ENCODE data around the gene TRAPPC2L.

TRAPPC2L gene

GRCh38 chr16:88846088-88846487, 10.8 kb upstream of the TRAPPC2L start:
- H3K9ac ChIP-seq (ENCODE audit: low read length) = no peak overlapping the region
- H2BK120ac ChIP-seq (ENCODE audit: insufficient read depth, low read length, poor library complexity) = no peak overlapping the region
- no CpG with 5 or more reads among the region's 9 CpGs for WGBS (ENCODE audit: extremely low coverage, insufficient coverage, insufficient read length)

DNA sequence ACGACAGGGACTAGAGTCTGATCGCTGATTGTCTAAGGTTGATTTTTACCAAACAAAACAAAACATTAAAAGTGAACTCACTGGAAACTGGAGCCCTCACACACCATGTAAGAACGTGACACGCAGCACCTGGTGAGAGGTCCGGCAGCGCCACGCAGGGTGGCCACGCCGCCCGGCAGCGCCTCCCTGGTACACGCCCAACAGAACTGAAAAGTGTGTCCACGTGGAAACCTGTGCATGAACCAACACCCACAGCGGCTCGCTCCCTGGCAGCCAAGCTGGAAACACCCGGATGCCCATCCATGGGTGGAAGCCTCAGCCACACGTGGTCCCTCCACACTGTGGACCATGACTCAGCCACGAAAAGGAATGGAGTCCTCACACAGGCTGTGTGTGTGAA, 9.3 kb upstream of the TRAPPC2L start:
- no peaks in the 10 kb centered on the region for H3K9me3 ChIP-seq (ENCODE audit: insufficient read depth, low read depth, low read length)
- H2BK12ac ChIP-seq (ENCODE audit: low read length) = no peak overlapping the region

More at GRCh38 chr16:88846088-88846487, 10.8 kb upstream of the TRAPPC2L start:
- Histone ChIP-seq H4K12ac (ENCODE audit: low read depth, low read length) (no peak overlapping the region), H3K23ac (ENCODE audit: low read length) (no peak overlapping the region), H3K36me3 (ENCODE audit: control insufficient read depth in 1 of 2, insufficient read depth in 2 of 2, low read length in 2 of 2) (peaks cover 18 to 34% of the 10 kb centered on the region in 2 experiments), H3K27me3 (ENCODE audit: insufficient read depth, low read length) (no peaks in the 10 kb centered on the region), H3K27ac (ENCODE audit: low read depth, low read length) (no peak overlapping the region), H3K4ac (ENCODE audit: low read depth, low read length) (no peak overlapping the region), H2AK5ac (ENCODE audit: low read length) (no peak overlapping the region), H3K79me1 (ENCODE audit: low read length) (no peaks in the 10 kb centered on the region), H3K79me2 (ENCODE audit: control insufficient read depth, insufficient read depth, low read length, poor library complexity) (no peaks in the 10 kb centered on the region), H2BK12ac (ENCODE audit: low read length) (no peak overlapping the region), H4K8ac (ENCODE audit: low read depth, low read length) (no peak overlapping the region), H4K91ac (ENCODE audit: low read depth, low read length) (no peak overlapping the region), H2BK5ac (ENCODE audit: low read depth, low read length, poor library complexity) (no peak overlapping the region), H3K4me1 (ENCODE audit: control insufficient read depth in 1 of 2, insufficient read depth in 2 of 2, low read length in 2 of 2) (no peaks in the 10 kb centered on the region), H3K4me3 (ENCODE audit: low read depth, low read length) (no peak overlapping the region), H3K4me2 (ENCODE audit: low read length) (no peak overlapping the region), H2AFZ (ENCODE audit: insufficient read depth, low read length, poor library complexity) (no peak overlapping the region), H3K9me3 (ENCODE audit: insufficient read depth, low read depth, low read length) (no peaks in the 10 kb centered on the region), H3K18ac (ENCODE audit: low read length) (no peak overlapping the region), H3K14ac (ENCODE audit: low read length) (no peak overlapping the region)
- no peak for DNase-seq

GRCh38 chr16:88848557-88848956, 8.4 kb upstream of the TRAPPC2L start:
- no peak overlapping the region for H2BK12ac ChIP-seq (ENCODE audit: low read length)
- H3K27me3 ChIP-seq (ENCODE audit: insufficient read depth, low read length) = no peaks in the 10 kb centered on the region
- H4K8ac ChIP-seq (ENCODE audit: low read depth, low read length) = no peak overlapping the region
- H4K12ac ChIP-seq (ENCODE audit: low read depth, low read length) = no peak overlapping the region
- H3K4ac ChIP-seq (ENCODE audit: low read depth, low read length) = no peak overlapping the region
- no peak overlapping the region for H3K27ac ChIP-seq (ENCODE audit: low read depth, low read length)
- no peak overlapping the region for H3K4me2 ChIP-seq (ENCODE audit: low read length)
- H3K18ac ChIP-seq (ENCODE audit: low read length) = no peak overlapping the region
- peaks cover 23 to 25% of the 10 kb centered on the region in 2 experiments for H3K36me3 ChIP-seq (ENCODE audit: control insufficient read depth in 1 of 2, insufficient read depth in 2 of 2, low read length in 2 of 2)
- H2AK5ac ChIP-seq (ENCODE audit: low read length) = no peak overlapping the region
- no peak overlapping the region for H3K23ac ChIP-seq (ENCODE audit: low read length)
- no peak overlapping the region for H3K9ac ChIP-seq (ENCODE audit: low read length)
- no peak overlapping the region for H2BK120ac ChIP-seq (ENCODE audit: insufficient read depth, low read length, poor library complexity)
- no CpG with 5 or more reads among the region's 21 CpGs for WGBS (ENCODE audit: extremely low coverage, insufficient coverage, insufficient read length)
- H3K4me1 ChIP-seq (ENCODE audit: control insufficient read depth in 1 of 2, insufficient read depth in 2 of 2, low read length in 2 of 2) = no peaks in the 10 kb centered on the region
- no peak overlapping the region for H3K14ac ChIP-seq (ENCODE audit: low read length)
- H3K9me3 ChIP-seq (ENCODE audit: insufficient read depth, low read depth, low read length) = no peaks in the 10 kb centered on the region
- no peak overlapping the region for H4K91ac ChIP-seq (ENCODE audit: low read depth, low read length)
- H3K79me1 ChIP-seq (ENCODE audit: low read length) = no peaks in the 10 kb centered on the region
- no peak for DNase-seq
- H2BK5ac ChIP-seq (ENCODE audit: low read depth, low read length, poor library complexity) = no peak overlapping the region
- no peak overlapping the region for H3K4me3 ChIP-seq (ENCODE audit: low read depth, low read length)
- H3K79me2 ChIP-seq (ENCODE audit: control insufficient read depth, insufficient read depth, low read length, poor library complexity) = no peaks in the 10 kb centered on the region
- no peak overlapping the region for H2AFZ ChIP-seq (ENCODE audit: insufficient read depth, low read length, poor library complexity)

More for the DNA sequence above, 9.3 kb upstream of the TRAPPC2L start:
- H3K27me3 ChIP-seq (ENCODE audit: insufficient read depth, low read length) = no peaks in the 10 kb centered on the region
- H4K12ac ChIP-seq (ENCODE audit: low read depth, low read length) = no peak overlapping the region
- H2BK5ac ChIP-seq (ENCODE audit: low read depth, low read length, poor library complexity) = no peak overlapping the region
- no peak for DNase-seq
- H3K4ac ChIP-seq (ENCODE audit: low read depth, low read length) = no peak overlapping the region
- H3K36me3 ChIP-seq (ENCODE audit: control insufficient read depth in 1 of 2, insufficient read depth in 2 of 2, low read length in 2 of 2) = peaks cover 23 to 32% of the 10 kb centered on the region in 2 experiments
- H3K4me1 ChIP-seq (ENCODE audit: control insufficient read depth in 1 of 2, insufficient read depth in 2 of 2, low read length in 2 of 2) = no peaks in the 10 kb centered on the region
- H3K9ac ChIP-seq (ENCODE audit: low read length) = no peak overlapping the region
- no peak overlapping the region for H3K23ac ChIP-seq (ENCODE audit: low read length)
- no peak overlapping the region for H2AK5ac ChIP-seq (ENCODE audit: low read length)
- H3K4me2 ChIP-seq (ENCODE audit: low read length) = no peak overlapping the region
- H3K79me2 ChIP-seq (ENCODE audit: control insufficient read depth, insufficient read depth, low read length, poor library complexity) = no peaks in the 10 kb centered on the region
- H3K4me3 ChIP-seq (ENCODE audit: low read depth, low read length) = no peak overlapping the region
- no peaks in the 10 kb centered on the region for H3K79me1 ChIP-seq (ENCODE audit: low read length)
- H4K8ac ChIP-seq (ENCODE audit: low read depth, low read length) = no peak overlapping the region
- H3K27ac ChIP-seq (ENCODE audit: low read depth, low read length) = no peak overlapping the region
- no peak overlapping the region for H3K14ac ChIP-seq (ENCODE audit: low read length)
- no peak overlapping the region for H4K91ac ChIP-seq (ENCODE audit: low read depth, low read length)
- WGBS (ENCODE audit: extremely low coverage, insufficient coverage, insufficient read length) = no CpG with 5 or more reads among the region's 18 CpGs
- H3K18ac ChIP-seq (ENCODE audit: low read length) = no peak overlapping the region
- H2AFZ ChIP-seq (ENCODE audit: insufficient read depth, low read length, poor library complexity) = no peak overlapping the region
- no peak overlapping the region for H2BK120ac ChIP-seq (ENCODE audit: insufficient read depth, low read length, poor library complexity)

GRCh38 chr16:88850531-88851199, 6.3 kb upstream of the TRAPPC2L start:
- H3K9me3 ChIP-seq (ENCODE audit: insufficient read depth, low read depth, low read length) = no peaks in the 10 kb centered on the region
- no peak for DNase-seq
- peaks cover 1% of the 10 kb centered on the region in 2 experiments for H3K4me1 ChIP-seq (ENCODE audit: control insufficient read depth in 1 of 2, insufficient read depth in 2 of 2, low read length in 2 of 2)
- H2BK12ac ChIP-seq (ENCODE audit: low read length) = no peak overlapping the region
- H2AK5ac ChIP-seq (ENCODE audit: low read length) = no peak overlapping the region
- H4K12ac ChIP-seq (ENCODE audit: low read depth, low read length) = no peak overlapping the region
- H2BK5ac ChIP-seq (ENCODE audit: low read depth, low read length, poor library complexity) = no peak overlapping the region
- H4K91ac ChIP-seq (ENCODE audit: low read depth, low read length) = no peak overlapping the region
- no peak overlapping the region for H2AFZ ChIP-seq (ENCODE audit: insufficient read depth, low read length, poor library complexity)
- no peak overlapping the region for H3K4ac ChIP-seq (ENCODE audit: low read depth, low read length)
- WGBS (ENCODE audit: extremely low coverage, insufficient coverage, insufficient read length) = no CpG with 5 or more reads among the region's 33 CpGs
- no peaks in the 10 kb centered on the region for H3K79me2 ChIP-seq (ENCODE audit: control insufficient read depth, insufficient read depth, low read length, poor library complexity)
- no peak overlapping the region for H3K18ac ChIP-seq (ENCODE audit: low read length)
- no peak overlapping the region for H3K14ac ChIP-seq (ENCODE audit: low read length)
- no peak overlapping the region for H3K4me3 ChIP-seq (ENCODE audit: low read depth, low read length)
- H3K79me1 ChIP-seq (ENCODE audit: low read length) = no peaks in the 10 kb centered on the region
- peaks cover 27 to 30% of the 10 kb centered on the region in 2 experiments for H3K36me3 ChIP-seq (ENCODE audit: control insufficient read depth in 1 of 2, insufficient read depth in 2 of 2, low read length in 2 of 2)
- H3K27me3 ChIP-seq (ENCODE audit: insufficient read depth, low read length) = no peaks in the 10 kb centered on the region
- H4K8ac ChIP-seq (ENCODE audit: low read depth, low read length) = no peak overlapping the region
- H3K4me2 ChIP-seq (ENCODE audit: low read length) = no peak overlapping the region
- H3K23ac ChIP-seq (ENCODE audit: low read length) = no peak overlapping the region
- no peak overlapping the region for H3K9ac ChIP-seq (ENCODE audit: low read length)
- H3K27ac ChIP-seq (ENCODE audit: low read depth, low read length) = no peak overlapping the region
- no peak overlapping the region for H2BK120ac ChIP-seq (ENCODE audit: insufficient read depth, low read length, poor library complexity)
